HG02678 (cell line): ENCODE data around the gene PDE8A.
"Not testable (repeated sequence)": the region's sequence is repeated elsewhere in the genome, so short reads cannot be mapped to it uniquely, and the experiment has no call there.

ENCODE experiments used
- ATAC-seq: cut with Tn5 transposase; IDR thresholded peaks from one replicate; pipeline ENCODE4 v1.9.1; 2021; ENCODE audit warnings: mild to moderate bottlenecking, moderate library complexity; ENCODE audit not compliant: unreplicated experiment

The PDE8A gene

DNA sequence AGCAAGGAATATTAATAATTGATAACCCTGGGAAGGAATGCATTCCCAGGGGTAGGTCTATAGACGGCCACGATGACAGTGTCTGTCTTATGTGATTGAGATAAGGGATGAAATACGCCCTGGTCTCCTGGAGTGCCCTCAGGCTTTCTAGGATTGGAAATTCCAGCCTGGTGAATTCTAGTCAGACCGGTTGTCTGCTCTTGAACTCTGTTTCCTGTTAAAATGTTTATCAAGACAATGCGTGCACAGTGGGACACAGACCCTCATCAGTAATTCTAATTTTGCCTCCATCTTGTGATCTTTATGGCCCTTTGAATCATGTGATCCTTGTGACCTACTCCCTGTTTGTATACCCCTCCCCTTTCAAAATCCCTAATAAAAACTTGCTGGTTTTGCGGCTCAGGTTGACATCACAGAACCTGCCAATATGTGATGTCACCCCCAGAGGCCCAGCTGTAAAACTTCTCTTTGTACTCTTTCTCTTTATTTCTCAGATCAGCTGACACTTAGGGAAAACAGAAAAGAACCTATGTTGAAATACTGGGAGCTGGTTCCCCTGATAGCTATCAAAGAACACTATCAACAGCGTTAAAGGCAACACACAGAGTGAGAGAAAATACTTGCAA lies 183.3 kb downstream of the PDE8A start:
- no peak for ATAC-seq

DNA sequence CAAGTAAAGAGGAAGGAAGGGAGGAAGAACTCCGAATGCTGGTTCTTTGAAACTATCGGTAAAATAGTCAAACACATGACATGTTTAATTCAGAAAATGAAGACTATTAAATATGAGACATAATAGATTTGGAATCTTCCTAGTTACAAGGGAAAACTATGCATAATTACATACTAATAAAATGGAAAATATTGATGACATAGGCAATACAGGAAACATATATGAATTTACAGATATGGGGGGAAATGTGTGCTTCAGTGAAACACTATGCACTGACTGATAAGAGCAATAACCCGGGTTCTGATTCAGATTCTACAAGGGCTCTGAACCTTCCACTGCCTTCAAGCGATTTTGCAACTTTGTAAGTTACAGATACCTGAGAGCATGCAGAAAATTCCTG lies 185.9 kb downstream of the PDE8A start:
- no peak for ATAC-seq

DNA sequence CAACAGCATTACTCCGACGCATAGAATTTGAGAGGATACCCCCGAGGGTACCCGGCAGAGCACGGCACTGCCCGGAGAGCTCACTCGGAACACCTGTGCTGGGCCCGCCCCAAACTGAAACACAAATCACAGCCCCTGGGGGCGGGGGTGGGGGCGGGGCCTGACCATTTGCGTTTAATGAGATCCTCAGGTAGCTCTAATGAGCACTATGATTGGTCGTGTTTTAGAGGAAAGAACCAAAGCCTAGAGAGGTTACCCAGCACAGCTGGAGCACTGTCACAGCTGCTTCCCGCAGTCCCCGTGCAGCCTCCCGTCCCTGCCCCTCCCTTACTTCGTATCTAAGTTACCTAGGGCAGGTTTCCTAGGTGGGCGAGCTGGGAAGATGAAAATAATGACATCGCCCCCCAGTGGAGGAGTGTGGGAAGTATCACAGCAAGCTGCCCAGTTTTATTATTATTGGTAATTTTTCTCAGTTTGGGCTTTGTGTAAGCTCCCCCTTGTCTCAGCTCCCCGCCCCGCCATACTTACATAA lies 187.1 kb downstream of the PDE8A start:
- no peak for ATAC-seq

DNA sequence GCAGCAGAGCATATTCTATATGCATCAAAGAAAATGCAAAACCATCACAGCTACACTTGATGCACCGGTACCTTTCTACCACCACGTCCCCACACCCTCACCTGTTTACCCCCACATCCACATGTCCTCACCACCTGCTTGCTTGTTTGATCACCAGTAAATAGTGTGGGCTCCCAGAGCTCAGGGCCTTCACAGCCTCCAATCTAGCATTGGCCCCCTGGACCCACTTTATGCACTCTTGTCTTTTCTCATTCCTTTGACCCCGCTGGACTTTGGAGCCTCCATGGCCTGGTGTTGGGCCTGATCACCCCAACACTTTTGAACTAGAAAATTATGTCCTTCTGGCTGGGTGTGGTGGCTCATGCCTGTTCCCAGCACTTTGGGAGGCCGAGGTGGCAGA lies 190.1 kb downstream of the PDE8A start:
- no peak for ATAC-seq

DNA sequence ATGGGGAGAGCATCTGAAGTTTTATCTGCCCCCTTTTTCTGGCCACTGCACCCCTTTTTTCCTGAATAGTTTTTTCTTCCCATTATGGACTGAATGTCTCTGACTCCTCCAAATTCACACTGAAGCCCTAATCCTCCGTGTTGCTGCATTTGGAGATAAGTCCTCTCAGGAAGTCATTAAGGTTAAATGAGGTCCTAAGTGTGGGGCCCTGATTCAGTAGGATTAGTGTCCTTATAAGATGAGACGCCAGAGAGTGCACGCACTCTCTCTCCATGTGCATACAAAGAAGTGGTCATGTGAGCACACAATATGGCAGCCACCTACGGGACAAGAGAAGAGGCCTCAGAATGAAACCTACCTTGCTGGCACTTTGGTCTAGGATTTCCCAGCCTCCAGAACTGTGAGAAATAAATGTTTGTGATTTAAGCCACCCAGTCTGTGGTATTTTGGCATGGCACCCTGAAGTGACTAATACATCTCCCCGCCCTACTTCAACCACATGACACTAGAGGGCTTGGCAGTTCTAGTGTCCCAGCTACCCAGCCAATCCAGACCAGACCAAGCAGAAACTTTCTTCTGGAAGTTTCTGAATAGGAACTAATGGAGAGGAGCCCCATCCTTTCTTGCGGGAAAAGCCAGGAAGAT lies 191.3 kb downstream of the PDE8A start:
- no peak for ATAC-seq

DNA sequence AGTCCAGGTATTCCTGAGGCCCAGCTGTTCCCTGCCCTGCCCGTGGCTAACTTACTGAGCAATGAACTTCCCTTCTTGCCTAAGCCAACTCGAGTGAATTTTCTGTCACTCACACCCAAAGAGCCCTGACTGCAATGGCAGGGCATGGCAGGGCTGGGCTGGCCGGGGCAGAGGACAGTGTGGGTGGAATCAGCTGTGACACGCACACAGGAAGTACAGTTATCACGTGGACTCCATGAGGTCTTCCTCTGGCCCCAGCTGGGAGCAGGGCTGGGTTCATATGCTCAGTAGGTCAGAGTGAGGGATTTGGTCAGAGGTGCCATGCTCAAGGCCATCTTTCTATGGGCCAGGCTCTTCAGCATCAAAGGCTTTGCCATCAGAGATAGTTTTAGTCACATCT lies 192.0 kb downstream of the PDE8A start:
- not testable (repeated sequence) for ATAC-seq

DNA sequence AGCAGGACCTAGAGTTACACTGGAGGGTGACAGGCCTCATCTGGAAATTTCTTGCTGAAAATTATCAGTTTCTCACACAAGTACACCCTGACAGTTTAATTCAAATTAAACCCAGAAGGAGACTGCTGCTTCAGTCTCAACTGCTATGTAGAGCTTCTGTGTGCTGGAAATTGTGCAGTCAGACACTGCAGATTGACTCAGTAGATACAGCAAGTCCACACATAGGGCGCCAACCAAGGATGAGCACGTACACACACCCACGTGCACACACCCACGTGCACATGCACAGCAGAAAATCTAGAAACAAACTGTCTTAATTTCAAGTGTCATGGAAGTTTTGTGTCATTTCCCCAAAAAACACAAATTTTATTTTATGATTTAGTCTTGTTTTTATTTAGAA lies 192.9 kb downstream of the PDE8A start:
- no peak for ATAC-seq

DNA sequence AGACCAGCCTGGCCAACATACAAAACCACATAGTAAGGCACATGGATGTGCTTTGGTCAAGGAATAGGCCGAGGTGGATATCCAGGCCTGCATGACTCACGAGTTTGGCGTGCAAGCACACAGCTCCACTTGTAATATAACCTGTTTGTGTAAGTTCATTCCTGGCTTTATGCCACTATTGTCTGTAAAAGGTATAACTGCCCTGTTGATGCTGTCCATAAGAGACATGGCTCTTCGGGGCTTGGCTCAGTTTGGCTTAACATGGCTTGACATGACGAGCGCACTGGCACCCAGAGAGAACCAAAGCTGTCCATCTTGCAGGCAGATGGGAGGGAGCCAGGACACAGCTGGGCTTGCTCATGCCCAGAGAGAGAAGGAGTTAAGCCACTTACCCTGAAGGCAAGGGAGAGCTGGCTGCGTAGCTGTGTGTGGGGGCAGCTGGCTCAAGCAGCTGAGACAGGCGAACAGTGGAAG lies 195.4 kb downstream of the PDE8A start:
- ATAC-seq, result not testable (repeated sequence)

DNA sequence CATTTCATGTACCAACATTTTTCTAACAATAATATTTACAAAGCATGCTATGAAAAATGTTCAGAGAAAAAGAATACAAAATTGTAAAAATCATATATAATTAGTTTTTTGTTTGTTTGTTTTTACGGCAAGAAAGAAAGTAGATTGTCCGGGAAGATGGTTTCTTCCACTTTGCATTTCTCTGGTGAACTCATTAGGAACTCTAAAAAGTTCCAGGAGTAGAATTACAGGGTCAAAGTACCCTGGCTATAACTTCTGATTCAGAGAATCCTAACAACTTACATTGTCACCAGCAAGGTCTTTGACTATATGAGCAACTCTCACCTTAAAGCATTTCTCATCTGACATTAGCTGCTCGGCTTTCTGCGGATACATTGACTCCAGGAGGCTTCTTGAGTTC lies 196.7 kb downstream of the PDE8A start:
- no peak for ATAC-seq

DNA sequence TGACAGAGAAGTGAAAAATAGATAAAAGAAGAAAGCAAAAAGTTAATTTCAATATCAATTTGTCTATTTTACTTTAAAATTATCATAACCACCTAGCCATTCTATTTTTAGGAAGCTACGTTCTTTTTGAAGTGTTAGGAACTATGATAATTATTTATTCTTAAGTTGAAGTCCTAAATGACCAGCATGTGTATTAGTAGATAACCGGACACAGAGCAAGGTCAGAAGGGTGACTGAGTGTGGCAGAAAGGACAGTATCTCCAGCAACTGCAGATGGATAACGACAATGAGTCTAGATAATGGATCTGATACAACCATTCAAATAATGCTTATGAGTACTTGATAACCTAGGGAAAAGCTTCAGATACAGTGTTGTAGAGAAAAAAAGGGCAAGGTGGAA lies 198.0 kb downstream of the PDE8A start:
- no peak for ATAC-seq

DNA sequence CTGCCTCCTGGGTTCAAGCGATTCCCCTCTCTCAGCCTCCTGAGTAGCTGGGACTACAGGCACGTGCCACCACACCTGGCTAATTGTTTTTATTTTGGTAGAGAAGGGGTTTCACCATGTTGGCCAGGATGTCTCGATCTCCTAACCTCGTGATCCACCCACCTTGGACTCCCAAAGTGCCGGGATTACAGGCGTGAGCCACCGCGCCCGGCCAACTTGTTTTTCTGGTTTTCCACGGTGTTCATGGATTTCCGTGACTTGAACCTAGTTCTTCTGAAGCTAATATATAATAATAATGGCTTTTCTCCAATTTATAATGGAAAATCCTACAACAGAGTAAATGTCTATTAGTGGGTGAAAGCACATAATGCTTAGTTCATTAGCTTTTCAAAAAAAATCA lies 203.7 kb downstream of the PDE8A start:
- ATAC-seq, result not testable (repeated sequence)

DNA sequence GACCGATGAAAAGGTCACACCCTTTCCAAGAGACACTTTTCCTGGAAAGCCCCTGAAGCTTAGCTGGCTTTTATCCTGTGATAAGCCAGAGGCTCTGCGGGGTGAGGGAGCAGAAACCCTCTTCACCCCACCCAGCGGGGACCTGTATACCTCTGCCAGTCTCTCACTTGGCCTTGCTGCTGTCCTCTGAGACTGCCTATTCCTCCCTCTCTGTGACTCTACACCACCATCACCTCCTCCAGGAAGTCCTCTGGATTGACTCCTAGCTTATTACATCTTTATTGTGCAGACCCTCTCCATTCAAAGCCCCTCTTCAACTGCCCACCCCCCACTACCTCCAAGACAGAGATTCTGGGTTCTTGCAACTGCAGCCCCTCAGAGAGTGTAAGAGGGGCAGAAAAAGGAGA lies 206.5 kb downstream of the PDE8A start:
- not testable (repeated sequence) for ATAC-seq
